Activated CD8-positive, alpha-beta memory T cell treated with anti-CD3 and anti-CD28 coated beads, Interleukin-2, amount 50 U/mL, for 24 hours (primary cell): ENCODE data around the gene PLXNC1.

Source experiments
- DNase-seq: peaks from one replicate; pipeline ENCODE4 v3.0.0-alpha.2; 2020; ENCODE audit errors: extremely low read depth

PLXNC1 gene

DNA sequence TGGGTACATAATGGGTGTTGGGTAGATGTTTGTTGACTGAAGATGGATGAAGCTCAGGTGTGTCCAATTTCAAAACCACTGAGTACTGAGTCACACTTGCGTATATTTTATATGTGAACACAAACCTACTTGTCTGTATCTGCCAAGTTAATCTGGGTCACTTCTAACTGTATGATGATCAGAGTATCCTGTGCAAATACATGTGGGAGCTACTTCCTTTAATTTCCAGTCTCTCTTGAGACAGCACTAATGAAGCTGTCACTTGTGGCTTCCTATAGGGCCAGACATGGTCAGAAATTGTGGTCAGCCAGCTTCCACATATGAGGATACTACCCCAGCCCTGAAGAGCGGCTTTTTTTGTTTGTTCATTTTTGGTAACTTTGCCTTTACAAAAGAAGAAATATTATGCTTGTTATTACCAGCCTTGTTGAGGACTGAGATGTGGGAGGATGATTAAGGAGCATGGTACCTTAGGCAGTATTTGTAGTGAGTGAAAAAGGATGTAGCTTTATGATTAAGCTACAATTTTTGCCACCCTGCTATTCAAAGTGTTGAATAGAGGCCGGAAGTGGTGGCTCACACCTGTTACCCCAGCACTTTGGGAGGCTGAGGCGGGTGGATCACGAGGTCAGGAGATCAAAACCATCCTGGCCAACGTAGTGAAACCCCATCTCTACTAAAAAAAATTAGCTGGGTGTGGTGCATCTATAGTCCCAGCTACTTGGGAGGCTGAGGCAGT lies 32.4 kb downstream of the PLXNC1 start:
- no peak for DNase-seq

DNA sequence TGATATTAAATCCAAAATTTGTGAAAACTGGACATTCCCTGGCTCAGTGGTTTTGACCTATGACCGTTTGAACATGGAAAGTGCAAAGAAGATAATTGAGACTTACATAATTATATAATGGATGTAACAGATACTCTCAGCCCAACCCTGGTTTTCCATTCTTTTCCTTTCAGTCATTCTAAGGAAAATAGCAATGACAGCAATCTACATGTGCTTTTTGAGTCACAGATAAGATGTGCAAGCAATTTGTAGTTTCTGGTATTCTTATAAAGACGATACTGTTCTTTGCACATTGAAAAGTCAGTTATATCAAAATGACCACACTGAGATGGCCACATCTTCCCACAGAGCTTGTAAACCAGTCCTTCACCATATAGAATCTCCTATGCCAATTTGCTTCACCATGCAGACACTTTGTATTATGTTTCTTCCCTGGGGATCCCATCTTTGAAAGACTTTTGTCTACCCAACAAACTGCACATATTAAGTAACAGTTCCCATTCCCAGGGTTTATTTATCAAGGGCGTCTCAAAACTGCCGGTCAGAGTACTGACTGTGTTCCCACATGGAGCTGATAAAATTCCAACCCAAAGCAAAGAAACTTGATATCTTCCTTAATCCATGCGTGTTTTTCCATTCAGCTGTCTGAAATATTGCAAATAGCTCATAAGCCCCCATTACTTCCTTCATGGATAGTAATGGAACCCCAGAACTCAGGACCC lies 34.8 kb downstream of the PLXNC1 start:
- no peak for DNase-seq

DNA sequence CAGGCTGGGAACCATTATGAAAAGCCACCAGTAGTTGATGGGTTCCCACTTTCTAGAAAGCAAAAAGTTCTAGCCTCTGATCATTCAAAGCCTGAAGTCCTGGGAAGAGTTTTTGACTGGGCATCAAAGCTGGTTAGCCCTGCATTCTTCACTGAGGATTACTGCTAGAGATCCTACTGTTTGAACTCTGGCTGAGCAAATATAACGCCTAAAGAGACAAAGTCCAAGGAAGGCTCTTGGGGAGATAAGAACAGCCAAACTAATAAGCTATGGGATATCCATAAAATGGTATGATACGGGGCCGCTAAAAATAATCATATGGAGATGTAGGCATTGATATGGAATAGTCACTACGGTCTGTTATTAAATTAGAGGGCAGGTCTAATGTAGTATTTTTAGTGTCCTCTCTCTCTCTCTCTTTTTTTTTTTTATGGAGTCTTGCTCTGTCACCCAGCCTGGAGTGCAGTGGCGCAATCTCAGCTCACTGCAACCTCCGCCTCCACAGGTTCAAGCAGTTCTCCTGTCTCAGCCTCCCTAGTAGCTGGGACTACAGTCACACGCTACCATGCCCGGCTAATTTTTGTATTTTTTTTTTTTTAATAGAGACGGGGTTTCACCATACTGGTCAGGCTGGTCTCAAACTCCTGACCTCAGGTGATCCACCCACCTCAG lies 35.5 kb downstream of the PLXNC1 start:
- DNase-seq: no peak

DNA sequence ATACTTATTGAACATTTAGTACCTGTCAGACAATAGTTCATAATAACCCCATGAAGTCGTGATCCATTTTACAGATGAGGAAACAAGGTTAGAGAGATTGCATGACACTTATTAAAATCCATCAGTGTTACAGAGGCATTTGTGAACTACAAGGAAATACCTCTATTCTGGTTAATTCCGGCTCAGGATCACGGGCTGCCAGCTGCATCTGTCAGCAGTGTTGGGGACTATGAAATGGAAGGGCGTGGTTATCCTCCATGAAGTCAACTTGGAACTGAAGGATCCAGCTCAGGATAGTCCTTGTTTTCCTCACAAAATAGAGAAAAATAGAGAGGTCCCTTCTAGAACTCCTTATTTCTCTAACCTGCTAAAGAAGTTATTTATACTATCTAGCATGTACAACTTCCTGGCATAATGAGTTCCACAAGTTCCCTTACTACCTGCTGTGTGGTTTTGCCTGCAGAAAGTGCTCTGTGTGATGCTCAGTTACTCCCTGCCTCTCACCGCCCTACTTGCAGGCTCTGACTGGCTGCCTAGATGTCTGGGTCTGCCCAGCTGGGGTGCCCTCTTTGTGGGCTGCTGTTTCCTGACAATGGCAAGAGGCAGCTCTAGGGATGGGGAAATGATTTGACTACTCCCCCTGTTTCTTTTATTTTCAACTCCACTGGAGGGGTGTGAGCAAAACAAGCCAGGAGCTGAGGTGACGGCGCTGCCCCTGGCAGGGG lies 36.8 kb downstream of the PLXNC1 start:
- no peak for DNase-seq

DNA sequence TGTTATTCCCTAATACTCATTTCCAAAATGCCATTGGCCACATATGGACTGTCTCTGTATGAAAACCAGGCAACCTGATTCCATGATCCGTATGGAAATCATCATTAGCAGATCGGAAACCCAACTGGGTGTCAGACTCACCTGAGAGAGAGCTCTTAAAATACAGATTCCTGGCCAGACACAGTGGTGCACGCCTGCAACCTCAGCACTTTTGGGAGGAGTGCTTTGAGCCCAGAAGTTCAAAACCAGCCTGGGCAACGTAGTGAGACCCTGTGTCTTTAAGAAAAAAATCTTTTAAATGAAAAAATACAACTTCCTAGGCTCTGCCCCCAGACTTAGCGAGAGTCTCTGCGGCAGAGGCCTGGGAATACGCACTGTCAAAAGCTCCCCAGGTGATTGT lies 37.4 kb downstream of the PLXNC1 start:
- no peak for DNase-seq

DNA sequence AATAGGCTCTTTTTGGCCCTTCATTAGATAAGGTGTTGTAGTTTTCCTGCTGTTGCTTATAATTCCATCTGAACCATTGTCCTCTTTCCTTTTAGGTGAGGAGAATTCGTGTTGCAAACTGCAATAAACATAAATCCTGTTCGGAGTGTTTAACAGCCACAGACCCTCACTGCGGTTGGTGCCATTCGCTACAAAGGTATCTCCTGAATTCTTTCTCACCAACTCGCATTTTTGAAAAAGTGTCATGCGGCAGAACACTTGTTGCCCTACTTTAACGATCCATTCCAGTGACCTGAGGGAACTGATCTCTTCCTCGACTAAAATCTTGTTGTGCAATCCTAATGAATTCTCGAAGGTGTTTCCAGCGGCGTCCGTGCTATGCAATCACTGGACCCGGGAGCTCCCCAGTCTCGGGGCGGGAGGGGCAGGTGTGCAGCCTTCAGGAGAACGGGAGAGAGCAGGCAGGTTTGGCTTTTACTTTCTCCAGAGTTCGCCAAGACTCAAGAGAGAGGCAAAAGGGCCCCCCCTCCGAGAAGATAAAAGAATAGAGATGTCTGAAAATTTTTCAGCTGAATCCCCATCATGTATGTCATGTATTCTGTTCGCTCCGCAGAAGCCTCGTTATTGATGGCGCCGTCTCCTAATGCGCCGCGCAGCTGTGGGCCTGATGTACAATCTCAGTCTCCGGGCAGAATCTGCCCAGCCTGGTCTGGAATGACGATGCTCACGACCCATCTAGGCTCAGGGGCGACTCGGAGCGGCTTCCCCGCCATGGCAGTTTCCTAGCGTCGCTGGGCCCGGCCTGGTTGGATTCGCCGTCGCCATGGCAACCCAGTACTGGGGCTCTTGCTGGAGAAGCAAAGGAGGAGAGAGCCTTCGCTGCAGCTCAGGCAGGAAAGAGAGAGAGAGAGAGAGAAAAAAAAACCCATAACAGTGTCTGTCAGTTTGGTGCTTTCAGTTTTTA lies 38.2 kb downstream of the PLXNC1 start:
- no peak for DNase-seq

DNA sequence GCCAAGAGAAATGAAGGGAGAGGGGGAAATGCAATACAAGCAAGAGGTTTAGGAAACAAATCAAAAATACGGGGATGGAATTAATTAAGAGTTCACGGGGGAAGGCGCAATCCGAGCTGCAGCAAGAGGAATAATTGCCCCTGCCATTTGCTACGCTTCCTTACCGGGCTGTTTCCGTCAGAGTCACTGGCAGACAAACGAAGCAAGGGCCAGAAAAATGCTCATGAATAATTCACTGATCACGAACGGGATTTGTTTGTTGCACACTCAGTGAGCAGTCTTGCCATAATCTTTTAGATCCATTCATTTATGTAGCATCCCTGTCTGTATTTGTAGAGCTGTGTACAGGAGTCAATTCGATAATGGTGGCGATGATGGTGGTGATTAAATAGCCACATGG lies 39.0 kb downstream of the PLXNC1 start:
- DNase-seq: no peak

DNA sequence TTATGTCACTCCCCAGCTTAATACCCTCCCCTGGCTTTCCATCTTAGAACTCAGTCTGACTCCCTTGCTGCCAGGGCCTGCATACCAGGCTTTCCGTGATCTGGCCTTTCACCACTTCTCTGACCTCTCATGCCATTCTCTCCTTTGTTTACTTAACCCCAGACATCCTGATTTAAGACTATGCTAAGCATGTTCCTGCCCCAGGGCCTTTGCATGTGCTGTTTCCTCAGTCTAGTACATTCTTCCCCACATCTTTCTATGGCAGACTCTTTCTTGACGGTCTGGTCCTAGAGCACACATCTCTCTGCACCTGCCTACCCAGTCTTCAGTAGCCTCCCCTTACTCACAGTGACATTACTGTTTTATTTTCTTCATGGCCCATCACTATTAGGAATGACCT lies 42.2 kb downstream of the PLXNC1 start:
- no peak for DNase-seq

DNA sequence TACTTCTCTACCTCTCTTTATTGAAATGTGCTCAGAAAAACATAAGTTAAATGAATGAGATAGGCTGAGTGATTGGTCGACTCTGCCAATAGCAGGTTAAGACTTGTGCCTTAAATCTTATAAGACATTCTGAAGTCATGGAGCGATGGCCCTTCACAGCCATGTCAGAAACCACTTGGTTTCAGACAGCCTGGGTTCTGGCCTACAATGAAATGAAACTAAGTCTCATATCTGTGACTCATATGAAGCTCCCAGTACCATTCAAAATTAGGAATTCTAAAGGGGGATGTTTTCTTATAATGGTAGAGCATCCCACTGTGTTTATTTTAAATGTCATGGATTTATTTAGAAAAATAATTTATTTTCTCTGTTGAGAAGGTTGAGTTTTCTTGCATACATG lies 42.6 kb downstream of the PLXNC1 start:
- no peak for DNase-seq

DNA sequence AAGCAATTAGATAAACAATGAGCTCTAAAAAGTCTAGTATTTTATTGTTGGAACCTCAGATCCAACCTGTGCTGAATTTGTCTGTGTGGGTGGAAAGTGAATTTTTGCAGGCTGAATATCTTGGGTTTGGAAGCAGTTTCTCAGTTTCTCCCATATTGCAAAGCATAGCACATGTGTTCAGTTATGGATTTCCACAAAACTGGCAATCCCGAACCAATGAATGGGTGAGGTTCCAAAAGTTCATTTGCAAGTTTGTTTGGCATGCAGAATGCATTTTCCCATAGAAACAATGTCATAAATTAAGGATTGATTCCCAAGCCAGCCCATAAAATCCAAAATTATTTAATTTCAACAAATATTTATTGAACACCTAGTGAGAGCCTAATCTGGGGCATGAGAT lies 43.4 kb downstream of the PLXNC1 start:
- DNase-seq: no peak

DNA sequence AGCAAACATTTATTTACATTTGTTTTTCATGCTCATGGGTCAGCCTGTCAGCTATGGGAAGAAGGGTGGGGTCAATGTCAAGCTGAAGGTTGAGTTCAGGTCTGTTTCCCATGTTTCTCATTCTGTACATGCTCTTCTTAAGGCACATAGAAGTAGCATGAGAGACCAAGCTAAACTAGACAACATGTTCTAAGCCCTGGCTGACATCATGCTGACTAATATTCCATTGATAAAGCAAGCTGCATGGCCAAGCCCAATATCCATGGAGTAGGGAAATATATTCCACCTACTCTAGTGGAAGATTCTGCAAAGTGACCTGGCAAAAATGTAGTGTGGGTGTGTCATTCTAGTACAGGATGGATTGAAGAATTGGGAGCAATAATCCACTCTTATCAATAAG lies 44.1 kb downstream of the PLXNC1 start:
- no peak for DNase-seq

DNA sequence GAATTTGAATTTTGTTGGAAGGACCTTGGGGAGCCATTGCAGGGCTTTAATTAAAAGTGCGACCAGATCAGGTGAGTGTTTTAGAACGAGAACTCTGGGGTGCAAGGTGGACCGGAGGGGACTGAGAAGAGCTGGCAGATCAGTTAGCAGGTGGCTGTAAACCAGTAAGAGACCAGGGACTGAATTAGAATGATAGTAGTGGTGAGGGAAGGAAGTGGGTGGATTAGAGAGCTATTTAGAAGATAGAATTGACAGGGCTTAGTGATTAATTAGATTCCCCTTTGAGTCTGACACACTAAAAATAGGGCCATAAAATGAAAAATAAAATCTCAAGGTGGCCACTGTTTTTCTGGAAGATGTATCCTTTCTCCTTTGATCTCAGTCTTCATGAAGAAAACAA lies 44.8 kb downstream of the PLXNC1 start:
- no peak for DNase-seq

DNA sequence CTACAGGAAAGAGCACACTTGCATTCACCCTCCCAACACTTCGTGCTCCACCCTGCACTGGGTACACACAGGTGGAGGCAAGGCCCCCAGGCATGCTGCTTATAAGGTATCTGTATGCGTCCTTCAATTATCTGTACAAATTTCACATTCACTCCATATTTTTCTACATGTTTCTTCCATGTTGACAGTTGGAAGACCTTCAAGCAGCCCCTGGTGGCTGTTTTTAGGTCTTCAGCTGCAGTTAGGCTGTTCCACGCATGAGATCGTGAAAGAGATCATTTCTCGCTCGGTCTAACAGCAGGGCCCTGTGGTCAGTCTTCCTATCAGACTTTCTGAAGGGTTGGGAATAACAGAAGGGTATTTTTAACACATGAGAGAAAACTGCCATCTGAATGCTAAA lies 47.1 kb downstream of the PLXNC1 start:
- DNase-seq: no peak

DNA sequence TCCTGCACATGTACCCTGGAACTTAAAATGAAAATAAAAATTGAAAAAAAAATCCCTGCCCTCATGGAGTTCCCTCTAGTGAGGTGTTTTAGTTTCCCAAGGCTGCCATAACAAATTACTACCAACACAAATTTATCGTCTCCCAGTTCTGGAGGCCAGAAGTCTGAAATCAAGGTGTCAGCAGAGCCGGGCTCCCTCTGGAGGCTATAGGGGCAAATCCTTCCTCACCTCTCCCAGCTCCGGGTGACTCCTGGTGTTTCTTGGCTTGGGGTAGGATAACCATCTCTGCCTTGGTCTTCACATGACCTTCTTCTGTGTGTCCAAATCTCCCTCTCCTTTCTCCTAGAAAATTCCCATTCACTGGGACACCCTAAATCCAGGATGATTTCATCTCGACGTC lies 50.1 kb downstream of the PLXNC1 start:
- no peak for DNase-seq

DNA sequence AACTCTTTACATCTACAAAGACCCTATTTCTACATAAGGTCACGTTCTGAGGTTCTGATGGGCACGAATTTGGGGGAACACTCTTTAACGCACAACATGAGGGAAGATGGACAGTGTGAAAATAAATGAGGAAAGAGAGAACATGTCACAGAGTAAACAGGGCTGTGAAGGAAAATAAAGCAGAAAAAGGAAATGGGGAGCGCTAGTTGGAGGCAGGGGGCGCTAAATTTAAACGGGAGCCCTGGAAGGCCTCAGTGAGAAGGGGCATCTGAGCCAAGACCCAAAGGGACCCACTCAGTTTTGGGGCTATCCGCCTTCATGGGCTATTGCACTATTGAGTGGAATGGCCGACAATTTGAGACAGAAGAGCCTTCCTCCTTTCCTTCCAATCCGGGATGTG lies 50.5 kb downstream of the PLXNC1 start:
- DNase-seq: no peak

DNA sequence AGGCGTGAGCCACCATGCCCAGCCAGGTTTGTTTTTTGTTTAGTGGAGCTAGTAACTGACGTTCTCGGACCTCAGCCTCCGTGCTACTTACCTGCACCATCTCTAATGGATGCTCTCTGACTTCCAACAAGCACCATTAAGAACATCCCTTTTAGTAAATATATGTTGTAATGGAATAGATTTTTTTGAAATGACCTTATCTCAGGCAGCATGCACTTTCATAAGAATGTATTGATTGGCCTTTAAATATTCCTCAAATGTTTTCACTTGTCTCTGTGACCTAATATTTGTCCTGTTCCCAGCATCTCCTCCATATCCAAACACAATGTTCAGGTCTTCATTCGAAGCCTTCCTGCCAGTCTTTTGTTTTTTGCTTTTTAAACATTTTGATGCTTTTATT lies 51.7 kb downstream of the PLXNC1 start:
- DNase-seq: no peak

DNA sequence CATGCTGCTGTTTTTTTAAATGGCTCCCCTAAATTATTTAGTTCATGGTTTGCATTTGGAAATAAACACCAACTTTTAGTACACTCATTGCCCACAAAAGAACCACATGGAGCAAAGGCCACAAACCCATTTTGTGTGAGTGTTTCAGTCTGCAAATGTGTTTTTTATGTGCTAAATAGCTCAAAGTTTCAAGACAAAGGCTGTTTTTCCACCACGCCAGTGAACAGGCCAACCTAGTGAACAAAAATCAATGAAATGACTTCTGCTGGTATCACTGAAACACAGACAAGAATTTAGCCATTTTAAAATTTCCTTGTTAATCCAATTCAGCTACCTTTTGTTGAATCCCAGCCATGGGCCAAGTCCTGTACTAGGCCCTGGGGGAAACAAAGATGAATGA lies 52.3 kb downstream of the PLXNC1 start:
- no peak for DNase-seq

DNA sequence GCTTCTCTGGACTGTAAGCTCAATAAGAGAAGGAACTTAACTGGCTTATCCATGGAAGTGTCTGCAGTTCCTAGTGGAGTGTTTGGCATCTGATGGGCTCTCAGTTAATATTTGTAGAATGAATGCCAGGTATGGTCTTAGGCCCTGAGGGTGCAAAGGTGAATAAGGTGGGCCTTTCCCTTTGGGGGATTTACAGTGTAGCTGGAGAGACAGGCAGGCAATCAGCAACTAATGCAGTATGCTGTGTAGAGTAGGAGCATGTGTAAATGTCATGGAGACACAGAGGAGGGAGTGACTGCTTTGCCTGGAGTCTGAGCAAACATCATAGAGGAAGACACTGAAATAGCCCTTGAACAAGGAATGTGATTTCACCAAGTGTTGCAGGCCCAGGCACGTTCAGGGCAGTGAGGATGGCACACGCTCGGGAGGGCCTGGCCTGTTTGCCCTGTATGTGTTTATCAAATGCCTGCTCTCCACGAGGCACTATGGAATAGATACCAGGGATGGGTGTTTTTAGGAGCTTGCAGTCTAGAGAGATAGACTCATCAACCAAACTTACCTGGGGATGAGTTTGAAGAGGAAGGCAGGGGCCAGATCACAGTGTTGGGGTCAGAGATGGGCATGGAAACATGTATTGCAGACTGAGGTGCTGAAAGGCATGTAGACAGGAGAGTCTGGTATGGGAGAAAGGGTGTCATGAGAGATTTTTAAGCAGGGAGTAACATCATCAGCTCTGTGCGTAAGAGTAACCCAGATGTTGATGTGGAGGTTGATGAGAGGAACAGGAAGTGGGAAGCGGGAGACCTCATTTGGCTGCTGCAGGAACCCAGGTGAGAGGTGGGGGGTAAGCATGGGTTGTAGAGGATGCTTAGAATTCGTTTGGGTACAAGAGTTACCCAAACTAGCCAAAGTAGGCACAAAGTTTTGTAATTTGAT lies 54.1 kb downstream of the PLXNC1 start:
- no peak for DNase-seq

DNA sequence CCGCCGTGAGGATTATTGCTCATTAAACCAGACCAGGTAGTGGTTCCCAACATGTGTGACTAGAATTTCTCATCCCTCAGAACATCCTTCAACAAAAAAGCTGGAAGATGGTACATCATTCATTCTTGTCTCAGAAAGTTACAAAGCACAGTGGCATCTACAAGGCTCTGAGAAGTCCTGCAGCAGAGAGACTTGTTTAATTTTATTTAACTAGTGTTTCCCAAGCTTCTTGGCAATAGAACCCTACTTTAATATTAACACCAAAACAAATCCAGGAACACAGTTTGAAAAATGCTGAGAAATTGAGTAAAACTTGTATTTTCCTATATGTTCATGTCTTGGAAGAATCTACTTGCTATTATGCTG lies 54.8 kb downstream of the PLXNC1 start:
- no peak for DNase-seq

DNA sequence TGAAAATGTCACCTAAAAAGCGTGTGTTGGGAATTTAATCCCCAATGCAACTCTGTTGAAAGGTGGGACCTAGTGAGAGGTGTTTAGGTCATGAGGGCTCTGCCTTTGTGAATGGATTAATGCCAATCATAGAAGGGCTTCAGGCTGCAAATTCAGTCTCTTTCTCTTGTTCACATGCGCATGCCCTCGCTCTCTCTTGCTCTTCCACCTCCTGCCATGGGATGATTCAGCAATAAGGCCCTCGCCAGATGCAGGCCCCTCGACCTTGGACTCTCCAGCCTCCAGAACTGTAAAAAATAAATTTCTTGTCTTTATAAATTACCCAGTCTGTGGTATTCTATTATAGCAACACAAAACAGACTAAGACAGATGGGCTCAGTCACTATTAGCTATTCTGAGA lies 55.4 kb downstream of the PLXNC1 start:
- no peak for DNase-seq
